Neutrophil (primary cell): Measurements from ENCODE around the gene CEP89.
"Not testable (repeated sequence)": the region's sequence is repeated elsewhere in the genome, so short reads cannot be mapped to it uniquely, and the experiment has no call there.

ENCODE experiments used
- H3K27ac ChIP-seq: fragments of 200-600 bp; sonication (generic); 2 replicates; pipeline ENCODE4 v1.5.1; 2016; ENCODE audit warnings: mild to moderate bottlenecking, moderate library complexity
- H3K27me3 ChIP-seq: fragments of 200-600 bp; sonication (generic); 2 replicates; pipeline ENCODE4 v1.6.0; 2016; ENCODE audit warnings: mild to moderate bottlenecking
- H3K36me3 ChIP-seq: fragments of 200-600 bp; sonication (generic); 2 replicates; pipeline ENCODE4 v1.5.1; 2017
- H3K4me1 ChIP-seq, 2 experiments: fragments of 200-600 bp in 1 of 2; sonication (generic) in 1 of 2; 1 replicate in 1 of 2; 2 replicates in 1 of 2; pipeline versions ENCODE4 v1.5.1 to v1.6.1; 2013 to 2016; ENCODE audit warnings: low read depth in 1 of 2, low read length in 1 of 2, mild to moderate bottlenecking in 1 of 2, moderate library complexity in 1 of 2; ENCODE audit not compliant: control insufficient read depth in 1 of 2, insufficient read depth in 1 of 2
- H3K4me3 ChIP-seq, 2 experiments: fragments of 200-600 bp in 1 of 2; sonication (generic) in 1 of 2; 1 replicate in 1 of 2; 2 replicates in 1 of 2; pipeline ENCODE4 v1.5.1; 2013 to 2016; ENCODE audit warnings: low read depth in 1 of 2, low read length in 1 of 2, mild to moderate bottlenecking in 1 of 2, moderate library complexity in 1 of 2
- H3K9me3 ChIP-seq: fragments of 200-600 bp; sonication (generic); 2 replicates; pipeline ENCODE4 v1.5.1; 2016
- CTCF ChIP-seq: fragments of 200-600 bp; sonication (generic); IDR thresholded peaks from 2 replicates; pipeline ENCODE4 v1.5.1; 2016; ENCODE audit warnings: antibody characterized with exemption

Gene CEP89

GRCh38 chr19:32832094-32832493, 139.7 kb downstream of the CEP89 start:
- H3K4me3 ChIP-seq, H3K27ac ChIP-seq, H3K9me3 ChIP-seq, H3K36me3 ChIP-seq, H3K4me1 ChIP-seq, H3K27me3 ChIP-seq: not testable (repeated sequence)

GRCh38 chr19:32831611-32832010, 140.1 kb downstream of the CEP89 start:
- H3K9me3 ChIP-seq: no peaks in the 10 kb centered on the region
- no peaks in the 10 kb centered on the region for H3K36me3 ChIP-seq
- no peak overlapping the region for H3K27ac ChIP-seq
- H3K4me1 ChIP-seq: no peaks in the 10 kb centered on the region
- no peak overlapping the region for H3K4me3 ChIP-seq
- H3K27me3 ChIP-seq: no peaks in the 10 kb centered on the region
- no peak for TF ChIP-seq CTCF

- TF ChIP-seq CTCF: no peak
- Histone ChIP-seq H3K27me3 (peaks cover 3% of the 10 kb centered on the region), H3K9me3 (no peaks in the 10 kb centered on the region), H3K27ac (no peak overlapping the region), H3K4me1 (no peaks in the 10 kb centered on the region), H3K4me3 (no peak overlapping the region), H3K36me3 (no peaks in the 10 kb centered on the region)
These were observed 141.3 kb downstream of the CEP89 start for GRCh38 chr19:32830231-32831014.

- Histone ChIP-seq H3K27me3 (peaks cover 13% of the 10 kb centered on the region), H3K4me1 (no peaks in the 10 kb centered on the region), H3K27ac (no peak overlapping the region), H3K9me3 (no peaks in the 10 kb centered on the region), H3K4me3 (no peak overlapping the region), H3K36me3 (no peaks in the 10 kb centered on the region)
- TF ChIP-seq CTCF: no peak
These were observed 142.3 kb downstream of the CEP89 start for GRCh38 chr19:32829345-32829896.

GRCh38 chr19:32828643-32829344, 143.0 kb downstream of the CEP89 start:
- no peak overlapping the region for H3K4me3 ChIP-seq
- H3K9me3 ChIP-seq: no peaks in the 10 kb centered on the region

More at GRCh38 chr19:32828643-32829344, 143.0 kb downstream of the CEP89 start:
- no peak for TF ChIP-seq CTCF
- Histone ChIP-seq H3K4me1 (no peaks in the 10 kb centered on the region), H3K36me3 (no peaks in the 10 kb centered on the region), H3K27ac (no peak overlapping the region), H3K27me3 (peaks cover 20% of the 10 kb centered on the region)
